NCI-H2081 treated with DMSO at 0.1 percent for 48 hours (cell line): ENCODE results near the gene MXD1.
"Not testable (repeated sequence)": the region's sequence is repeated elsewhere in the genome, so short reads cannot be mapped to it uniquely, and the experiment has no call there.

Source experiments
- DNase-seq: peaks from one replicate; lab custom pipeline; 2025; lab: John Stamatoyannopoulos, UW

The MXD1 gene

DNA sequence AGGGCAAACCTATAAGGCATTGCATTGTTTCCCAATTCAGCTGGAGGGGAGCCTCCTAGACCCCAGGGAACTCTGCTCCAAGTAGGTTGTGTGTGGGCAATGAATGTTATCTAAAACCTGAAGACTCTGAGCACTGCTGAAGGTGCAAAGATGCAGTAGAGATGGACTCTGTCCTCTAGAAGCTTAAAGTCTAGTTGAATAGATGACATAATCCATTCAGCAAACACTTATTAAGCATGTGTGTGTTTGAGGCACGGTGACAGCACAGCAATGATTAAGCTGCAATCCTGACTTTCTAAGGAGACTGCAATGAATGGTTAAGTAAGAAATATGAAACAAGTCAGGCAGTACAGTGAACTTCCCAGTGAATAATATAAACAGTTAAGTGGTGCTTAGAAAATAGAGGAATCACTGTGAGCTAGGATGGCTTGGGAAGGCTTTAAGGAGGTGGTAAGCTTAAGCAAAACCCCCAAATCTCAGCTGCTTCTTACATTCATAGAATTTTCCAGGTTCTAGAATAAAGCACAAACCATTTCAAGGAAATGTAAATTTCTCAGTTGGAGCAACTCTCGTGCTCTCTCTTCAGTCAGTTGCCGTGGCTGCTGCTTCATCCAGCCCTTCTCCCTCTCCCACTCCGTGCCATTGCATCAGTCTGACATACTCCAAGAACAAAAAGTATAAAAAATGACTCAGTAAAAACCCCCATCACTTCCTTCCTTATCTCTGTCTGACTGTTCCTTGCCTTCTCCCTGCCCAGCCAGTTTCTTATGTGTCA, 19.1 kb downstream of the MXD1 start:
- no peak for DNase-seq

DNA sequence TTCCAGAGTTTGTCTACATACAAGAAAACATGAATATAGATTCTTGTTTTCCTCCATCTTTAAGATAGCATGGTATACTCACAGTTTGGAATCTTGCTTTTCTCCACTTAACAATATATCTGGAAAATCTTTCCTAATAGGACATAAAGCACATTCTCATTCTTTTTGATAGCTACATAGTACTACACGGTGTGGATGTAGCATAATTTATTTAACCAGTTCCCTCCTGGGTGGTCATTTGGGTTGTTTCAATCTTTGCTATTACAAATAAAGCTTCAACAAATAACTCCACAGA, 19.7 kb downstream of the MXD1 start:
- DNase-seq, result no peak

DNA sequence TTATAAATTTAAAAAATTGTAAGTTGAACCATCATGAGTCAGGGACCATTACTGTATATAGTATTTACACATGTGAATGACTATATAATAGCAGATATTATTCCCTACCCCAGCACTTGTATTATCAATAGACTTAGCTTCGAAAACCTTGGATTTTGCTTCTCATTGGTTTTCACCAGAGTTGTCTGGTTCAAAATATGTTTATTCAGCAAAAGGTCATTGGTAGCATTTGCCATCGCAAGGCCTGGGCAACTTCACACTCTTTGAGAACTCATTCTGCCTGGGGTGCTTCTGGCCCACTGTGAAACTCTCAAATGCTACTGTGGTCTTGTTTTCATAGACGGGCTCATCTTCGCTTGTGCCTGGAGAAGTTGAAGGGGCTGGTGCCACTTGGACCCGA, 20.1 kb downstream of the MXD1 start:
- no peak for DNase-seq

DNA sequence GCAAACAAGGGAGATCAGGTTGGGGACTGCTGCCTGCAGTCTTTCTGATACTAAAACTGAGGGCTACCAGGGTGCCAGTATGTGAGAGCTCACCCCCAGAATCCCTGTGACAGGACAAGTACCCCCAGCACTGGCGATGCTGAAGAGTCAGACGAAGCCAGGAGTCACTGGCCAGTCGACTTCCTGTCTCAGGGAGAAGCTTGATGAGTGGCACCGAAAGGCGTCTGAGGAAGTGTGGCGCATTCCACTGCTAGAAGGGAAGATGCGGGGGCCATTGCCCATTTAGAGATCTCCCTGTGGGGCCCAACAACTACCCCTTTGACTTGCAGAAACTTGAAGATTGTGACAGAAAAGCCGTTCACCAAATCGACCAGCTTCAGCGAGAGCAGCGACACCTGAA, 22.0 kb downstream of the MXD1 start:
- DNase-seq, result no peak

DNA sequence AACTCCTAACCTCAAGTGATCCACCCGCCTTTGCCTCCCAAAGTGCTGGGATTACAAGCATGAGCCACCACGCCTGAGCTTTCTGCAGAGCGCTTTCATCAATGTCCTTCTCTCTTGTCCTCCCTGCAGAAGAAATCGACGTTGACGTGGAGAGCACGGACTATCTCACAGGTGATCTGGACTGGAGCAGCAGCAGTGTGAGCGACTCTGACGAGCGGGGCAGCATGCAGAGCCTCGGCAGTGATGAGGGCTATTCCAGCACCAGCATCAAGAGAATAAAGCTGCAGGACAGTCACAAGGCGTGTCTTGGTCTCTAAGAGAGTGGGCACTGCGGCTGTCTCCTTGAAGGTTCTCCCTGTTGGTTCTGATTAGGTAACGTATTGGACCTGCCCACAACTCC, 23.1 kb downstream of the MXD1 start:
- no peak for DNase-seq

DNA sequence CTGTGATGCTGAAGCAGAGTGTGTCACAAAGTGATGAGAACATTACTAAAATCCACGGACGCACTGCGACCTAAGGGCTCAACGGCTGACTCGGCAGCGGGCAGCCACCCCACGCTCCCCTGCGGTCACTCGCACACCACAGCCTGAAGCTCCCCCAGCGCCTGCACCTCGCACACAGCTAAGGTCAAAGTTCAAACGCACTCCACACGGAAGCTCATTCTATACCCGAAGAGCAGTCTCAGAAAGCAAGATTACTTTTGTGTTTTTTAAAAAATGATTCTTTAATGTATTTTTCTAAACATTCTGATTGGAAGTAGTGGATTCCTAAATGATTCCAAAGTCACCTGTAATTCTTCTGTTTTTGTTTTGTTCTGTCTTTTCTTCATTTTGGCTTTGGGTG, 24.8 kb downstream of the MXD1 start:
- DNase-seq, result no peak

DNA sequence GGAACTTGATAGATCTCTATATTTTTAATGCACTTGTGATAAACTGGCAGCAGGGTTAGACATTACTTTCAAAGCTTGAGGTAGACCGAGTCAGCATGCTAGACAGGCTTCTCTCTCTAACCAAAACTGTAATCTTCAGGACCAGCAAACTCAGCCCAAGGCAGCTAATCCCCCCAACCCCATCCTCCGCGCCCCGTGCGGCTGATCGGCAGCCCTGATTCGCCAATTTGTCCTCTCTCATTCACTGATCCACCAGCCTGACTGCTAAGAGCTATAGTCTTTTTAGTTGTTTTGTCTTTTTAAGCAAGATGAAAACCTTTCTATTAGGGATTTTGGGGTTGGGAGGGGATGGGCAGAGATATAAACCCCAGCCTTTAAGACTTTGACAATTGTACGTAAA, 25.8 kb downstream of the MXD1 start:
- no peak for DNase-seq

DNA sequence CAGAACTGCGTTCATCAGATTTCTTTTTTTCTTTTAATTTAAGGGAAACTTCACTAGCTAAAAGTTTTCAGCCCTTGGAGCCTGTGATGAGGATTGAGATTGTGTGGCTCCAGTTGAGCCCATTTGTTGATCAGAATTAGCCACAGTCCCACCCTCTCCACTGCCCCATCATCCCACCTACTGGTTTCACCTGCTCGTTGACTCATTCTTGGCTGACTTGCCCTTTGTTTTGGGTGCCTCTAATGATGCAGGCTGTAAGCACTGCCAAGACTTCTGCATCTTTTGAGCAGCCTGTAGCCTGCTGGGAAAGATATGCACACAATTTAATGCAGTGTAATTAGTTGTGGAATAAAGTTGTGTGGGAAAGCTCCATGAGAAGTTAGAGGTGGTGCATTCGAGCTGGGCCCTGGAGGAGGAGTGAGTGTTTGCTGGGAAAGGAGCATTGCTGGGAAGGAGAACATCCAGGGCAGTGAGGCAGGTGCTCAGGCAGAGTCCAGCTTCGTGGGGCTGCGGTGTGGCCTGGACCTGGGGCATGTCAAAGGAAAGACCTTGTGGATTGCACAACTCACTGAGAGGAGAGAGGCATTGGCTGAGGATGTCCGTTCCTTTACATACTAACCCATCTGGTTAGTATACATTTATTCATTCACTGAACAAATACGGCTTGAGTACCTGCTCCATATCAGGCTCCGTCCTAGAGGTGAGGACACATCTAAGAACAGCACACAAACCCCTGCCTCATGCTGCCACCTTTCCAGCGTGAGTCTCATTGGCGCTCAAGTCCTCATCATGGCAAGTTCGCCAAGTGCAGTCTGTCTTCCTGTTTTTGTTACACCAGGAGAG, 28.3 kb downstream of the MXD1 start:
- DNase-seq, result no peak

DNA sequence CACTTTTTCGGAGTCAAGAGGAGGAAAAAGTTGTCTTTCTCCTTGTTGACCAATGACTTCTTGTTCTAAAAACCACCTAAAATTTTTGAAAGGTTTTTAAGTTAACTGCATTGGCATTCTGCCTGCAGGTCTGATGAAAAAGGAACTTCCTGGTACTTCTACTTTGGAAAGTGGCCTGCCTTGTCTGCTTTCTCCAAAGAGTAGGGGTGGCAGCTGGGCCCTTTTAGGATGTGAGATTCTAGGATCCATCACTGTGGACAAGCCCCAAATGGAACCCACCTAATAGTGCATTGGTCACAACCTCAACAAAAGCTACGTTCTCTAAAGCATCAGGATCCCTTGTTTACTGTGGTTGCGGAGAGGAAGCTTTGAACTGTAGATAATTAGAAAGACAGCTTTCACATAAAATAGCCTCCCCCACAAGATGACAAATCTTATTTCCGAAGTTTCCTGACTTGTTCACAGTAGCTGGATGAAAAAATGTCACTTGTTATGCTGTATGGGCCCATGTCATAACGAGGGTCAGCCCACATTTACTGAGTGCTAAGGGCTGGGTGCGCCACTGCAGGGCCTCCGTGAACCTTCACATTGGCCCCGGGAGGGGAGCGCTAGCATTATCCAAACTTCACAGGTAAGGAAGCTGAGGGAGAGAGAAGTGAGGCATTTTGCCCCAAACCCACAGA, 29.1 kb downstream of the MXD1 start:
- DNase-seq, result no peak

DNA sequence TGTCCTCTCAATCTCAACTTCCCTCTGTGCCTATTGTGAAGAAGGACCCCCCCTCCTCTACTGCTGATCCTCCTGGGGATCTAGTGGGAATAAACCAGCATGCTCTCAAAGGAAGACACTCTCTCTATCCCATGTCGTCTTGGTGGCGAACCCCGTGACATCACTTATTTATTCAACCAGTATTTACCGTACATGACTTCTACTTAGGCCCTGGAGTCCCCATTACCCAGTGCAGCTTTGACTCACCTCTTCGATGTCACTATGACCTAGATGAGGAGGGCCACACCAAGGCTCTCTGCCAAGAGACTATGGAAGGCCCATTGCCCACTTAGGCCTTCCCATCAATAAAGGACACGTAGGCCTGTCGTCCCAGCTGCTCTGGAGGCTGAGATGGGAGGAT, 29.8 kb downstream of the MXD1 start:
- DNase-seq, result no peak

DNA sequence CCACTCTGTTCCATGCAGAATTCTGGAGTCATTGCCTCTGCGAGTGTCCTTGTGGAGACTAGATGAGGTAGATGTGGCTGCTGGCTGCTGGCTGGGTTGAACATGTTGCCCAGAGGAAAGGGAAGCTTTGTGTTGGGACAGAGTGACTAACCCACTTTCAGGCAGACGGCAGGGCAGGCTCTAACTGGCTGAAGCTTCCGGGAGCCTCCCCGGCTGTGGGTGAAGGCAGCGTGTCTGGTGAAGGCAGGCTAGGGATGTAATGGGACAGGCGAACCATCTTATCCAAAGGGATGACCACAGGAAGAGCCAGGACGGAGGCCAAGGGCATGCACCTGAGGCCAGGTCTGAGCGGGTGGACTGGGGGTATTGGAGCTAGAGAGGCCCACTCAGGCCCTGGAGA, 30.5 kb downstream of the MXD1 start:
- no peak for DNase-seq

DNA sequence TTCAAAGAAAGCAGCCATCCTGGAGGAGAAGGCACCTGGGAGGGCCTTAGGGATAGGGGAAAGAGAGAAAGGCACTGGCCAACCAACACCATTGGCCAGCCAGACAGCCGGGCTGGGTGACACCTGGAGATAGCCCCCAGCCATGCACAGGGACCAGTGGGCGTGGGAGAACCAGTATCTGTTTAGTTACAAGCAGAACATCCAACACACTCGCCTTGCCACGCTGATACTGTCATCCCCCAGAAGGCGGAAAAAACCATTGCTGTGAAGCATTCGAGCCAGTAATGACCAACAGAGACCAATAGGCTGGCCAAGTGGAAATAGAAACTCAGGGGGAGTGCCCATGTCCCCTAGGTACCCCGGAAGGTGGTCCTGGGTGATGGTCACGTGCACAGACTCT, 31.0 kb downstream of the MXD1 start:
- no peak for DNase-seq

DNA sequence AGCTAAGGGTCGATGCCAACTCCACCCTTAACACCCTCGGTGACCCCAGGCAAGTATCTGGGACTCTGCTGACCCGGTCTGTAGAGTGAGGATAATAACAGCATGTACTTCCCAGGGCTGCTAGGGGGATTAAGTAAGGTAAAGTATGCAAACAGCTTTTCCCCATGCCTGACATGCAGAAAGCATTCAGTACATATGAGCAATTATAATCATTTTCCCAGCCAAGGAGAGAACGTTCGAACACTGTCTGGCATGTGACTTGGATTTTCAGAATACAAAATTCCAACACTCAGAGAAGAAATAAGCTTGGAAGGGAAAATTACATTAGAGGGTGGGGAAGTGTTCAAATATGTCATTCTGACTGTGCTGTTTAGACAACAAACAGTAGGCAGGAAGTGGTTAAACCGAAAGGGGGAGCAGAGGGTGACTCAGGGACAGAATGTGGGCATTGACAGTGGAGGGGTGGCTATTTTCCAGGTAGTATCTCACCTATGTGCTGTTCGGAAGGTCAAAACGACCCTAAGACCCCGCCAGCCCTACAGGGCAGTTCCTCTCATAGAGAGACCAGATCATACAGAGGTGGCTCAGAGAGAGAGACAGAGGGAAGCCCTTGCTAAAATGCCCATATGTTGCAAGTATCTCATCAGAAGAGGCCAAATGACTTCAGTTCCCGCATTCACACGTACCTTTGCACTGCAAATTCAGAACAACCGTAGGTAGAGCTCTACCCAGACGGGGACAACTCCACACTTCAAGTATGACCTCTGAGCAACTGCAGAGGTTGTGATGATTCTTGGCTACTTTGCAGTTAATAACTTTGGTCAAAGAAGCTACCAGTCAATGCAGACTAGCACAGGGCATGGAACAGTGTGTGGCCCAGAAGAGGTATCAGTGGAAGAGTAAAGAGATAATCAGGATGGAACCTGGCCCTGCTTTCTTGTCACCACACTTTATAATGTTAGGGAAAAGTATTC, 31.7 kb downstream of the MXD1 start:
- DNase-seq, result no peak

DNA sequence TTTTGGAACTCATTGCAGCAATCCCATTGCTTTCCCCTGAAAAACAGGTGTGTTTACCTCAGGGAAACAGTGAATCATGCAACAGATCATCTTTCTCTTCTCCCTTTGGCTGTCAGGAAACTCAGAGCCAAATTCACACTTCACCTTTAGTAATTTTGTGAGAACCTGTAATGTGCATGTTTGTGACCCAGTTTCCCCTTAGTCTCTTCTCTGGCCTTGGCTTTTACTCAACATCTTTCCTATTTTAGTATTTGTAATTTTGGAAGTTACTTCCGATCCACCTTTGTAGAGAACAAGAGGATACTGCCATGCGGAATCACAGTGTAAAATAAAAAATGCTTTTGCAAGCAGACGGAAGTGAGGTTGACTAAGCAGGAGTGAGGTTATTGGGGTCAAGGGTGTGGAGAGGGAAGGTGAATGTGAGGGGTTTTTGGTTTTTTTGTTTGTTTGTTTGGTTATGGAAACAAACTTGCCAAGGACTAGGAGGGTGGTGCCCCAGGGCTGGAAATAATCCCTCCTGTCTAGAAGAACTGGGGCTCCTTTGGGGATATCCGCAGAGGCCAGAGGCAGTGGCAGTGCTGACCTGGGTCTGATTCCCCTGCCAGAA, 32.5 kb downstream of the MXD1 start:
- no peak for DNase-seq

DNA sequence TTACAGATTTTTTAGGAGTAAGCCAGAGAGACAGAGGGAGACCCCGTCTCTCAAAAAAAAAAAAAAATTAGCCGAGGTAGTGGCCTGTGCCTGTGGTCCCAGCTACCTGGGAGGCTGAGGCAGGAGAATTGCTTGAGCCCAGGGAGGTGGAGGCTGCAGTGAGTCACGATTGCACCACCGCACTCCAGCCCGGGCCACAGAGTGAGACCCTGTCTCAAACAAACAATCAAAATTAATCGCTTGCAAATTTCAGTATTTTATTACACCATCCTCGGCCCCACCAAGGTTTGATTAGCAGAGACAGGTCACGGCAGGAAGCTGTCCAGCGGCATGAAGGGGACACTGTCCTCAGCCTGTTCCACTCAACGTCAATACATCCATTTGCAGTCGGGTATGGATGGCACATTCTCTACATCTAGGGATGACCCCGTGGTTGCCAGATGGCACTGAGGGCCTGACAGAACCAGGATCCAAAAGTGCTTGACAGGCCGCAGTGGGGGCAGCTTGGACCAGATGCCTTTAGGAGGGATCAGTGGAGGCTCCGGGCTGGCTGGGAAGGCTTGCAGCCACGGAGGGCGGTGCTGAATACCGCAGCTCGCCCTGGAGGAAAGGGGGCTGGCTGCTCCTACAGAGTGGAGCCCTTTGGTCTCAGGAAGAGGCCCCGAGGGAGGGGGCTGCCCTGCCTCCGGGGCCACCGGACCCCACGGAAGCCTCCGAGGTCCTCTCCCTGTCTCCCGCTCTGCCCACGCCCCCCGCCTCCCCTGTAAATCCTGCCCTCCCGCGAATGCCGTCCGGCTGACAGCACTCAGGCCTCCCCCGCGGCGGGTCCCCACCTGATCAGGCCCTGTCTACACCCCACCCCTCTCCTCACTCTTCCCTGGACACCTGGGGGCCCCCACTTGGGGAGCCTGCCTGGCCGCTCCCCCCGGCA, 33.4 kb downstream of the MXD1 start:
- DNase-seq, result no peak

DNA sequence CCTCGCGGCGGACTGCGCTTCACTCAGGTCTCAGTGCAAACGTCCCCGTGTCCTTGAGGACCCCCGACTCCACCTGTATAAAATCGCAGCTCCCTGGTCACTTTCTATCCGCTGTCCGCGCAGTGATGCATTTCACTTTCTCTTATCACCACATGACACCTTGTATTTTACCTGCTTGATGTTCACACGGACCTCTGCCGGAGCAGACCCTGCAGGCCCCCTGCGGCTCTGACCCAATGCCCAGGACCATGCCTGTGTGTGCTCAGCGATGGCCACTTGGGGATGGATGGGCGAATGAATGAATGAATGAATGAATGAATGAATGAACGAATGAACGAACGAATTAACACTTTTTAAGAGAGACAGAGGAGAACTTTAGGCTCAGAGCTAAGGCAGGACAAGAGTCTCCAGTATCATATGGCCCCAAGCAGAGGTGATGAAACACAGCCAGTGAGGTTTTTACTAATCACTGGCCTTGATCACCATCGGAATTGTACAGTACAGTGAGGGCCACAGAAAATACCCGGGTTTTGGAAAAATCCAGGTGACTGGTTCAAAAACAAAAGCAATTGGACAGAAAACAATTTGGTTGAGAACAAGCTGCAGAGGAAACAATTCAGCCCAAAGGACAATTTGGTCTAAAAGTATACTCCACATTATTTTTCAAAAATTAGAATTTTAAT, 34.2 kb downstream of the MXD1 start:
- DNase-seq, result no peak

DNA sequence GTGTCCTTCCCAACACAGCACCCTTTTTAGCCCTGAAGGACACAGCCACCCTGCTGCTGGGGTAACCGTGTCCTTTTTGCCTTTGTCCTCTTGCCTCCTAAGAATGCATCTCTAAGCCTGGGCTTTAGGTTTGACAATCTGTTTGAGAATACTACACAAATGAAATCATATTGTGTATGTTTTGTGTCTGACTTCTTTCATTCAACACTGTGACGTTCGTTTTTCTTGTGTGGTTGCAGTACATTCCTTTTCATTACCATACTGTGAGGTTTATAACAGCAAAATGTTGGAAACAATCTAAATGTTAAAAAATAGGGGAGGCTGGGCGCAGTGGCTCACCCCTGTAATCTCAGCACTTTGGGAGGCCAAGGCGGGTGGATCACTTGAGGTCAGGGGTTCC, 35.3 kb downstream of the MXD1 start:
- no peak for DNase-seq

DNA sequence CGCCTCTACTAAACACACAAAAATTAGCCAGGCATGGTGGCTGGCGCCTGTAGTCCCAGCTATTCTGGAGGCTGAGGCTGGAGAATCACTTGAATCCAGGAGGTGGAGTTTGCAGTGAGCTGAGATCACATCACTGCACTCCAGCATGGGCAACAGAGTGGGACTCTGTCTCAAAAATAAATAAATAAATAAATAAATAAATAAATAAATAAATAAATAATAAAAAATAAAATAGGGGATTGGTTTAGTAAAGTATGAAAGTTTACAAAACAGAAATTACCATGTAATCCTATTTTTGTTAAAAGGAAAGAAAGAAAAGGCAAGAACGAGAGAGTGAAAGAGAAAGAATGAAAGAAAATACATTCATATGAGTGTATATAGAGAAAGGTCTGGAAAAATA, 35.8 kb downstream of the MXD1 start:
- DNase-seq, result not testable (repeated sequence)

DNA sequence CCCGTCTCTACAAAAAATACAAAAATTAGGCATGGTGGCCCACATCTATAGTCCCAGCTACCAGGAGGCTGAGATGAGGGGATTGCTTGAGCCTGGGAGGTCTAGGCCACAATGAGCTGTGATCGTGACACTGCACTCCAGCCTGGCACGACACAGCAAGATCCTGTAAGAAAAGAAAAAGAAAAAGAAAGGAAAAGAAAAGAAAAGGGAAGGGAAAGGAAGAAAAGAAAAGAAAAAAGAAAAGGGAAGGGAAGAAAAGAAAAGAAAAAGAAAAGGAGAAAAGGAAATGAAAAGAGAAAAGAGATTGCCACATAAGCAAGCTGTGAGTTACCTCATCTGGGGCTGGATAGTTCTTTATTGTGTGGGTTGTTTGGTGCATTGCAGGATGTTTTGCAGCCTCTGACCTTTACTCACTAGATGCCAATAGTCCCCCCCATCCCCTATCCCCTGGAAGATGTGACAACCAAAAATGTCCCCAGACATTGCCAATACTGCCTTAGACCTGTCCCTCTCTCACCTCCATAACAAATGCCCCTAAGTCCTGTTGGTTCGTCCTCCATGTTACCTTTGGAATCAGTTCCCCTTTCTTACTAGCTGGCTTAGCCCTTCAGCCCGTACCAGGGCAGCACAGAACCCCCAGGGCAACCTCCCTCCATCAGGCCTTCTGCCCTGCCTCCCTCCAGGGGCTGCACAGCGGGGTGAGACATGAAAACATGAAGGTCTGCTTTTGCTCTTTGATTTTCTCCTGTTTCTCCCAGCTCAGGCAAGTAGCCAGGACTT, 37.6 kb downstream of the MXD1 start:
- DNase-seq, result no peak
